GM19193 (cell line): ENCODE results near the gene RNF138.

Source experiments
- POLR2A ChIP-seq: IDR thresholded peaks from 4 replicates; pipeline ENCODE4 v1.6.1; 2011; ENCODE audit not compliant: insufficient read depth, insufficient read length; ENCODE audit errors: extremely low read depth

RNF138 gene

GRCh38 chr18:32138332-32138982, 46.8 kb downstream of the RNF138 start:
- TF ChIP-seq POLR2A: no peak

GRCh38 chr18:32139835-32140283, 48.2 kb downstream of the RNF138 start:
- TF ChIP-seq POLR2A: no peak

- no peak for TF ChIP-seq POLR2A
These were observed 56.7 kb downstream of the RNF138 start for GRCh38 chr18:32148185-32148870.

GRCh38 chr18:32152705-32153448, 61.2 kb downstream of the RNF138 start:
- no peak for TF ChIP-seq POLR2A

- no peak for TF ChIP-seq POLR2A
These were observed 65.2 kb downstream of the RNF138 start for GRCh38 chr18:32156855-32157254.

GRCh38 chr18:32157580-32157979, 65.9 kb downstream of the RNF138 start:
- no peak for TF ChIP-seq POLR2A

GRCh38 chr18:32158108-32158624, 66.5 kb downstream of the RNF138 start:
- no peak for TF ChIP-seq POLR2A

GRCh38 chr18:32160547-32160946, 68.9 kb downstream of the RNF138 start:
- no peak for TF ChIP-seq POLR2A

GRCh38 chr18:32167980-32168730, 76.5 kb downstream of the RNF138 start:
- no peak for TF ChIP-seq POLR2A

GRCh38 chr18:32173654-32174053, 82.0 kb downstream of the RNF138 start:
- no peak for TF ChIP-seq POLR2A

- TF ChIP-seq POLR2A: no peak
These were observed 83.0 kb downstream of the RNF138 start for GRCh38 chr18:32174719-32175118.

- no peak for TF ChIP-seq POLR2A
These were observed 83.6 kb downstream of the RNF138 start for GRCh38 chr18:32175265-32175664.

GRCh38 chr18:32177530-32177929, 85.9 kb downstream of the RNF138 start:
- no peak for TF ChIP-seq POLR2A
